Loucy (cell line): Measurements from ENCODE around the gene TUBB2B.

ENCODE experiments used
- CTCF ChIP-seq: fragments of 200-600 bp; sonication (generic); conservative IDR thresholded peaks from 2 replicates; pipeline ENCODE4 v1.5.1; 2014; ENCODE audit warnings: mild to moderate bottlenecking, antibody characterized with exemption, low read length
- EZH2phosphoT487 ChIP-seq: fragments of 200-600 bp; IDR thresholded peaks from 2 replicates; pipeline ENCODE4 v1.6.1; 2018; ENCODE audit warnings: antibody characterized with exemption, mild to moderate bottlenecking, moderate library complexity, borderline replicate concordance

DNA sequence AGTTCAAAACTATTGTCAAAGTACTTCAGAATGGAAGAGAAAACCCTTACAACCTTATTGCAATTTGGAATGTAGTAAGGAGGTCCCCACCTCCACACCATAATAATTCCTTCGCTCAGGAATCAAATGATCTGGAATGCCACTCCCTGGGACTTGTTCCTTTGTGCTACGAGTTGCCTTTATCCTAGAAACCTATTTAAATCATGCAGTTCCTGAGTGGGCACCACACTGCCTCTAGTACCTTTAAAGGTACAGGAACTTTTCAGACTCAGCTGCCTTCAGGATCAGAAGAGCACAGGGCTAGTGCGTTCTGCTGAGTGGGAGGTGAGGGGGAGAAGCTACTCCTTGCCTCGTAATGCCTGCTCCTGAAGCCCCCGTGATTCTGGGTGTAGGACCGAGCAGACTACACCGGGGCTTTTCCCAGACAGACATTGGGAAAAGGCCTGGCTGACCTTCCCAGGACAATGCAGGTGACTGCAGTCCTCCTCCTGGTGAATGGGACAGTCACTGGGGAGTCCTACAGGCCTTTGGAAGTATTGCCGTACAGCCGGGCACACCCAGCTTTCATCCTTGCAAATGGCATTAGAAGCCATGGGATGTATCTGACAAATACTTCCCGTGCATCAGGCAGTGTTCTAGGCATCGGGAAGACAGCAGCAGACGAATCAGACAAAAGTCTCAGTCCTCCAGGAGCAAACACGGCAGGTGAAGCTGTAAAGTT is 11.8 kb upstream of the TUBB2B start:
- TF ChIP-seq CTCF: no peak; the same call in 1 of the 2 replicates
- no peak for TF ChIP-seq EZH2phosphoT487
